NCI-H2029 (cell line): ENCODE data around the gene PRMT9.

Source experiments
- DNase-seq: peaks from one replicate; lab custom pipeline; 2025; lab: John Stamatoyannopoulos, UW

Gene PRMT9

DNA sequence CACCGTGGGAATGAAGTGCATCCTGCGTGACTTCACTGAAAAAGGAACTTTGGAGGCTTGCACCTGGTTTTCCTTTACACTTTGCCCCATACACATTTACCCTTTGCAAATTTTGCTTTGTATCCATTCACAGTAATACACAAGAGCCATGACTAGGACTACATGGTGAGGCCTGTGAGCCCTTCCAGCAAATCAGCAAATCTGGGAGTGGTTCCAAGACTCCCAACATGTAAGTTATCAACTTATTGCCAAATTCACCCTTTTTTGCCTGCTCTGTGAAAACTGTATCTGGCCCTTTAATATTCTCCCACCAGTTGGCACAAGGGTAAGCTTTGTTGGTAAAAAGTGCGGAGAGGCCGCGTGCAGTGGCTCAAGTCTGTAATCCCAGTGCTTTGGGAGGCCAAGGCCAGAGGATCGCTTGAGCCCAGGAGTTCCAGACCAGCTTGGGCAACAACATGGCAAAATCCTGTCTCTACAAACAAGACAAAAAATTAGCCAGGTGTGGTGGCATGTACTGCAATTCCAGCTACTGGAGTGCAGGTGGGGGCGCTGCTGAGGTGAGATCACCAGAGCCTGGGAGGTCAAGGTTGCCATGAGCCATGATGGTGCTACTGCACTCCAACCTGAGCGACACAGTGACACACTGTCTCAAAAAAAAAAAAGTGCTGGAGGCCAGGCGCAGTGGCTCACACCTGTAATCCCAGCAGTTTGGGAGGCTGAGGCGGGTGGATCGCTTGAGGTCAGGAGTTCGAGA lies 5.0 kb downstream of the PRMT9 start:
- DNase-seq = no peak

DNA sequence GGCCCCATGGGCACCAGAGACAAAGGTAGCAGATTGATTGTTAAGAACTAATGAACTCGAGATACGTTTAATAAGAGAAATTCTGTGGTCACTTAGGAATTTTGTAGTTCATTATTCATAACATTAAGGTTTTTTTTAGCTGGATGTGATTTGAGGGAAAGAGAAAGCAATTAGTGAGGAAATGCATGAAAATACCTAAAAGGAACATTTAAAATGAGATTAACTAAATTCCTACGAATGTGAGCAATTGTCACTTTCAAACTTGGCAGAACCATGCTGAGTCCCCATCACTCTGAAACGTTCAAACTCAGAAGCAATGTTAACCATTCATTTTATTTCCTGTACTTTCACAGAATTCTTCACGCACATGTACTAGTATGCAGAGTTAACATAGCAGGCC lies 5.9 kb downstream of the PRMT9 start:
- DNase-seq = no peak

DNA sequence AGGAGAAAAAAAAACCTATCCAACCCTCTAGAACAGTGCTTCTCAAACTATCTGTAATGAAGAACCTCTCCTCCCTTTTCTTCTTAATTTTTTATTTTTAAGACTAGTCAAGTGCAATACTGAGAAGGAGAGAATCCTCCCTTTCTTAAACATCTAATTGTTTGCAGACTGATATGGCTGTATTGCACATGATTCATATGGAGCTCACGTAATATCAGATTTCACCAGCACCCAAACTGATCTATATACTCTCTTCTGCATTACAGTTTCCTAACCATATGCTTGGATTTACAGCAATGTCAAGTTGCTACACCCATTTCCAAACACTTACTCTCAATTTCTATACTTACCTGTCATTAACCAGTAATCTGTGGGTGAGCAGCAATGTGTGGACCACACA lies 9.5 kb downstream of the PRMT9 start:
- DNase-seq = no peak

DNA sequence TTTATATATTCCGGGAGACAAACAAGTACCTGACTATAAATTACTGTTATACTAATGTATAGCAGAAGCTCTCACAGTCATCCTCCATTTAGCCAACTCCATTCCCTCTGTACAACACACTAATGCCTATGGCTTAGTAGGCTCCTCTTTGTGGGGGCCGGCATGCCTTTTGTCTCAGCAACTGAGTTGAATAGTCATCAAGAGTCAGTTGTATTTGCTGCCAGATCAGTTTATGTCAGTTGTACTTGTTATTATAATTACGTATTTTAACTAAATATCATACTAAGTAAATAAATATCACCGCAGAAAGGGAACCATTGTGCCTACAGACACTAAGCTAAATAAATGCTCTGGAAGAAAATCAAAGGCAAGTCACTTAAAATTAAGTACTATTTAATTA lies 9.9 kb downstream of the PRMT9 start:
- no peak for DNase-seq

DNA sequence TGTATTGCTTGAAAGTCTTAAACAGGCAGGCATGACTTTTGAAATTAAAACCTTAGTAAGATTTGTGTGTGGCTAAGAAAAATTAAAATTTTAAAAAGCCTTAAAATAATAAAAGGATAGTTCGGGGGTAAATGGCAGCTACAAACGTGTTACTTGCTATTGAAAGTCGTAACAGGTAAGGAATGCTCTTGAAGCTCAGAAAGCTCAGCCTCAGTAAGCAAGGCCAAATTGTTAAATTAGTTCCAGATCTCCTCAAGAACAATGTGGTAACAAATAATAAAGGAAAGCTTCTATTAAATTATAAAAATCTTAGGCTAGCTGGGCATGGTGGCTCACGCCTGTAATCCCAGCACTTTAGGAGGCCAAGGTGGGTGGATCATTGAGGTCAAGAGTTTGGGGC lies 25.5 kb downstream of the PRMT9 start:
- DNase-seq = no peak

DNA sequence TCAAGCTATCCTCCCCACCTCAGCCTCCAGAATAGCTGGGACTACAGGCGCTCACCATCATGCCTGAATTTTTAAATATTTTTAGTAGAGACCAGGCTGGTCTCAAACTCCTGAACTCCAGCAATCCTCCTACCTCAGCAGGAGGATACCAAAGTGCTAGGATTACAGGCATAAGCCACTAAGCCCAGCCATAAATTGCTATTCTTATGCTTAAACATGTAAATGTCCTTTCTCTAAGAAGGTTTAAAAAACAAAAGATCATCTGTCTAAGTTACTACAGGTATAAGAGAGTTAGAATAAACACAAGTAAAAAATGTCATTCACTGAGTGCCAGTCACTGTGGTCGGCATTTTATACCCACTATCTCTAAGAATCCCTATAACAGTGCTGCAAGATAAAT lies 28.3 kb downstream of the PRMT9 start:
- no peak for DNase-seq

DNA sequence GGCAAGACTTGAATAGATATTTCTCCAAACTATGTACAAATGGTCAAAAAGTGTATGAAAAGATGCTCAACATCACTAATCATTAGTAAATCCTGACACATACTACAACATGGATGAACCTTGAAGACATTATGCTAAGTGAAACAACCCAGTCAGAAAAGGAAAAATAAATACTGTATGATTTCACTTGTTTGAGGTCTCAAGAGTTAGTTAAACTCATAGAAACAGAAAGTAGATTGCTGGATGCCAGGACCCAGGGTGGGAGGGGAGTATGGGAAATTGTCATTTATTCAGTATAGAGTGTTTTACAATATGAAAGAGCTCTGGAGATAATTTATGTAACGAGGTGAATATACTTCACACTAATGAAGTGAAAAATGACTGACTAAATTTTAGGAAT lies 32.4 kb downstream of the PRMT9 start:
- DNase-seq = no peak

DNA sequence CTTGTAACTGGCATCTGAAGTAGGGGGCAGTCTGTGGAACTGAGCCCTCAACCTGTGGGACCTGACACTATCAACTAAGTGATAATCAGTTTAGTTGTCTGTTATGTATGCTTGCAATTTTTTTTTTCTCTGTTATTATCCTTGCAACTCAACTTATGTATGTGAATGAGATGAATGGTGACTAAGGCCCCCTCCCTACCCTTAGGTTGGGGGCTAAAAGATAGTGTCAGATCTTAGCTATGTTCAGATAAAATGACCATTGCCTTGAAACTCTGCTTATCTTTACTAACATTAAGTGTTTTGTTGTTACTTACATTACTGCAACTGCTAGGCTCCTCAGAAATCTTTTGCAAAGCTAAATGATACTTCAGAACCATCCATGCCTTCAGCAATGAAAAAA lies 35.3 kb downstream of the PRMT9 start:
- DNase-seq = no peak

DNA sequence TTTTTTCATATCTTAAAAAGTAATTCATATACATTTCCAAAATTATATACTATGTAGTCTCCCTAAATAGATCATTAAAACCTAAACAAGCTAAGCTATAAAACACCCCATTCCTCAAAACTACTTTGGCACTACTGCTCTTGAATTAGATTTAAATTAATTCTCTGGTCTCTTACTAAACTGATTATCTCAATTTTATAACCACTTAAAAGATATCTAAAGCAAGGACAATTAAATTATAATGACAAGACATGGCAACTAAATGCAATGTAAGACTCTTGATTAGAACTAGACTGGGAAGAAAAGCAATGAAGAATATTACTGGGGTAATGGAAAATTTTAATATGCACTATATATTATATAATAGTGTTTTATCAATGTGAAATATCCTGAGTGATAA lies 38.9 kb downstream of the PRMT9 start:
- DNase-seq = no peak

DNA sequence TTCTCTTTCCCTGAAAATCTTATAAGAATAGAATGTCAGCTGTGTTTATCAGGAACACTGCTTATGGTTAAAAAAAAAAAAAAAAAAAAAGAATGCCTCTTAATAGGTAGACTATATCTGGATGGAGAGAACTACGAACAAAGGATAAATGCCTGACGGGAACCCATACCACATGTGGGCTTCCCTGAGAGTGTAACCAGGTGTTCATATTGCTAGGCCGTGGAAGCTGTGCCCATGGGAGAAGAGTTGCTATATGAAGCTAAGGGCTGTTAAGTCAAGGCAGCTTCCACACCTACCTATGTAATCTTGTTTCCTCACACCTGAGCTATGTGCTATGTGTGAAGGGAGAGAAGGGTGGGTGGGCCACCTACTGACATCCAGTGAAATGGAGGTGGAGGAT lies 39.5 kb downstream of the PRMT9 start:
- DNase-seq = no peak

DNA sequence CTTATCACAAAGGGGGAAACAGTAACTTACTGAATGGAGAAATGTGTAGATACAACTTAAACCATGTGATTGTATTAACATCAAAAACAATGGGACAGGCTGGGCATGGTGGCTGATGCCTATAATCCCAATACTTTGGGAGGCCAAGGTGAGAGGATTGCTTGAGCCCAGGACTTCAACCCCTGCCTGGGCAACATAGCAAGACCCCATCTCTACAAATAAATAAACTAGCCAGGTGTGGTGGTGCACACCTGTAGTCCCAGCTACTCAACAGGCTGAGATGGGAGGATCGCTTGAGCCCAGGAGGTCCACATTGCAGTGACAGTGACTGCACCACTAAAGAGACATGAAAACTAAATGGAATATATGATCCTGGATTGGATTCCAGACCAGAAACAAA lies 40.3 kb downstream of the PRMT9 start:
- DNase-seq = no peak

DNA sequence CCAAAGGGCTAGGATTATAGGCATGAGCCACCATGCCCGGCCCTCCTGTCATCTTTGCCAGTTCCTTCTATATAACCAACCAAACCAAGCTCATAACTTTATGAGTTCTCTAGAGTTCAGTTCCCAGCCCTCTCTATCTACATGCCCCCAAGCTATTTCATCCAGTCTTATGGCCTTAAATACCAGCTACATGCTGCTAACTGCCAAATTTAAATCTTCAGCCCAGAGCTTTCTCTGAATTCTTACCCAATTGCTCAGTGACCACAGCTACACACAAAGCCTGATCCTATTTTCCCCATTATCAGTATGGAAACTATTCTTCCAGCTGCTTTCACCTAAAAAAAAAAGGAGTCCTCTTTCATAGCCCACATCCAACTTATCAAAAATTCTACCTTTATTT lies 43.6 kb downstream of the PRMT9 start:
- no peak for DNase-seq

DNA sequence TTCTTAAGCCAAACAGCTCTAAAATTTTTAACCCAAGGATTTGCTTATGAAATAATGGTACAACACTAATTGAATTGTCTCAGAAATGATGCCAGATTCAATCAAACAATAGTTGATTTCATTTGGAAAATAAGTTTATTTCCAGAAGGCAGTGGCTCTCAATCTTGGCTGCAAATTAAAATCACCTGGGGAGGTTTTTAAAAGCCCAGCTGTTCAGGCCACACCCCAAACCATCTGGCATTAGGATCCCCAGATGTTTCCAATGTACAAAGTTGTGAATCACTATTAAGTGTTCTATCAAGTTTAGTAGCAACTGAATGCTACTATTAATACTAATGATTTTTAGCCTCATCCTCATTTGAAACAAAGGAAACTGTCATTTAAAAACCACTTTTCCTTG lies 44.6 kb downstream of the PRMT9 start:
- no peak for DNase-seq

DNA sequence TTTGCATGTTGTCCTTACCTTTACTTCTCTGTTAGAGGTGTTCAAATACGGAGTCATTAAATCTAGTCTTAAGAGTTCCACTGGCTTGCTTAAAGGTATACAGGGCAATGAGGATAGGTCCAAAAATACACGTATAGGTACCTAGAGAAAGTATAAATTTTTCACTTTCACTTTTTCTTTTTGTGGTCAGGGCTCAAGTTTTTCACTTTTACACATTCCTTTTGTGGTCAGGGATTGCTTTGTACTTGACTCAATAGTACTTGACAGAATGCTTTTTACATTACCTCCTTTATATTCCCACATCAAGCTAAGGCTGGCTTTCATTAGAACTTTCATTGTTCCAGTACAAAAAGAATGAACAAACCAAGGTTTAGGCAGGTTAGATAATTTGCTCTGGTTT lies 45.0 kb downstream of the PRMT9 start:
- no peak for DNase-seq

DNA sequence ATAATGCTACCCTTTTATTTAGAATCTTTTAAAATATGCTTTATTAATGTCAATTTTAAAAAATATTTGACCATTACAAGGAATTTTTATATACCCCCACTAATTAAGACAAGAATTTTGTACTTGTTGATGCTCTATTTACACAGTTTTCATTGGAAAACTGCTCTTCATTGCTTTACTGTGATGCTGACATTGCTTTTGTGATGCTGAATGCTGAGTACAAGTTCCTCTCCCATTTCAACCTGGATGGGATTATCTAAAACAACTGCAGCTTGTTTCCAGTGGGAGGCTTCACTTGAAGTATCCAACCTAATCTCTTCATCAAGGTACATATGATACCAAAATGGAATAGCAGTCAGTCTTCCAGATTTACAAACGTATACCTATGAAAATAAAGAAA lies 45.6 kb downstream of the PRMT9 start:
- no peak for DNase-seq

DNA sequence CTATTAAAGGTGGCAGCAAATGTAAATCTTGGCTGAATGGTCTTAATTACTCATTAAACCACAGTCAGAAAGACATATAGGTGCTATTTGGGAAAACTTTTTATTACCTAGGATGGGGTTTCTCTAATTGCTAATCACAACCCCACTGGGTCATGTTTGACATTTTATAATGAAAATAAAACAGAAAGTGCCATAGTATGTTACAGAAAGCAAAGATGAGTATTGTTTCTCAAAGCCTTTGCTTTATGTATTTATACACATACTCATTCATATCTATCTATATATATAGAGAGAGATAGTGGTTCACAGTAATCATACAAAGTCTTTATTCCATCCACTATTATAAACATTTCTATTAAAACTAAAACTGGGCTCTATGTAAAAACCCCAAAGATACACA lies 48.6 kb downstream of the PRMT9 start:
- no peak for DNase-seq

DNA sequence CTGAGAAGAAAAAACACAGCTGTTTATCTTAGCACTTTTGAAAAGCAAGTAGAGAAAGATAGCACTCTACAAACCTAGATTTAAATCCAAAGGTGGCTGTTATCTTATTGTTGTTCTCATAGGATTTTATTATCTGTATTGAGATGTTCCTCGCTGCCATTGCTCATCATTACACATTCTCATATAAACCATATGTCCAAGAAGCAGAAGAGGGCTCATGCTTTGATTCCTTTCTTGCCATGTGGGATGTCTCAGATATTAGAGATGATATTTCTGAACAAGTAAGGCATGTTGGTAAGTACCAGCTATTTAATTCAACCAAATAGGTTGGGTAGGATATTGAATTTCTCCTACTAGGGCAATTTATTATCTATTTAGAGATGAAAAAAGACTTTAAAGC lies 50.3 kb downstream of the PRMT9 start:
- DNase-seq = no peak

DNA sequence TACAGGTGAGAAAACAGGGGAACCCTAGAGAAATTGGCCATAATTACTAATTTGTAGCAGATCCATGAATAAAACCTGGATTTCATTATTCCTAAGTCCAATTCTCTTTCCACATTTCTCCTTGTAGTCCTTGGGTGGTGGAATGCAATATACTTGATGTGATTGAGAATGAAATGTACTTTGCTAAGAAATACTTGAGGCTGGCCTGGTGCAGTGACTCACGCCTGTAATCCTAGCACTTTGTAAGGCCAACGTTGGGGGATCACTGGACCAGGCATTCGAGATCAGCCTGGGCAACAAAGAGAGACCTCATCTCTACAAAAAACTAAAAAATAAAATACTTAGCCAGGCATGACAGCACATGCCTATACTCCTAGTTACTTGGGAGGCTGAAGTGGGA lies 50.9 kb downstream of the PRMT9 start:
- no peak for DNase-seq

DNA sequence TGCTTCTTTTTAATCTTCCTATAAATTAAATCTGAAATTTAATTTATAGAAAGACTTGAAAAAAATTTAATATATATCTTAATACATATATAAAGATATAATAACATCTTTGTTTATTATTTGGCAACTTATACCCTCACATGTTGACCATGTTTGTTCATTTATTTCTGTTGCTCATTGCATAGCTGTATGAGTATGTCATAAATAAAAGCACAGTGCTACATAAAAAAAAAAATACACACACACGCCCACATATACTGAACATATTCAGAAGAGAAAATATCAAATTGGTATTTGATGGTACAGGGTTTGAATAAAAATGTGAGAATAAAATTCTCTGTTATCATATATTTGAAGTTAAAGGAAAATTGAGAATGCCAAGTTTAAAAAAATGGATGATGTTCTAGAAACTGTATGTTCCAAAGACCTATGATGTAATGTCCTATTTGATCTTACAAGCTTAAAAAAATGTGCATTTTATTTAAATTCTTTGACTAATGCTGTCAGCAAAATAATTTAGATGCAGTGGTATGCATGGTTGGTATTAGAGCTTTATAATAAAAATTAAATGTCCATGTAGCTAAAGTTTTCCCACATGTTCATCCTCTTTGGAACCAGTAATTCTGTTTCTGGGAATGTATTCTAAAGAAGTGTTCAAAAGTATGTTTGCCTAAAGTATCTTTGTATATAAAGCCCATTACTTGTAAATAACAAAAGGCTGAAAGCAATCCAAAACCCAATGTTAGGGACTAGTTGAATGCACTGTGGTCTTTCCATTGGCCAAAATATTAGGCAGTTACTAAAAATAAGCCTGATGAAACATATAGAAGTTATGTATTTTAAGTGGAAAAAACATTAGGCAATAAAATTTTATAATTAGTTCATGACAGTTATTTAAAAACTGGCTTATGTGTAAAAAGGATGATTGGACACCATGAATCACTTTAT lies 53.9 kb downstream of the PRMT9 start:
- DNase-seq = no peak

DNA sequence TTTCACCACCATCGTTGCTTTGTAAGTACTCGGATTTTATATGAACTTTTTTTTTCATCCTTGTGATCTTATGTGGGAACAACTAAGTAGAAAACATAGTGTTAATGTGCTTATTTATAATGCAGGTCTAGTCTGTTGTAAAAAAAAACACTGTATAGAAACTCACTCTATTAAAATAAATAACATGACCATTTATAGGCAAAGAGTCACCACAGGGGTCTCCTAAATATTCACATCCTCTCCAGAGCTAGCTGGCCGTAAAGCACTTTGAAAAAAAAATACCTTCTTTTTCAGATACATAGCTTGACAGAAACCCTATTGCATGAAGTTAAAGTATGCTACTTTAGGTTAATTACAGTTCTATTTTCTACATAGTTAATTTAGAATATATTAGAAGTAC lies 55.5 kb downstream of the PRMT9 start:
- DNase-seq = no peak

DNA sequence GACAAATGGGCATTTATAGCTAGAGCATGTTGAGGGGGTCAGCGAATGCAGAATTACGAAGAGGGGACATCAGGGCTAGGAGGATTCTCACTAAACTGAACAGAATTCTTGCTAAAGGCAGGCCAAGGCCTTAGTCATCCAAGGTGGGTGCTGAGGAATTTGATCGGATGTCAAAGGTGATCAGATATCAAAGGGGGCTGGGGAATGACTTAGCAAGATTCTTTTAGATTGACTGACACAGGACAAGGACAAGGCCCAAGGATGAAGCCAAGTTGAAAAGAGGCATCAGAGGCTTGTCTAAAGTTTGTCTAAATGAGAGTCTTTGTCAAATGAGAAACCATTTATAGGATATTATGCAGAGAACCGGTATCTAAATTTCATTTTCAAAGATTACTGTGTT lies 57.1 kb downstream of the PRMT9 start:
- DNase-seq = no peak

DNA sequence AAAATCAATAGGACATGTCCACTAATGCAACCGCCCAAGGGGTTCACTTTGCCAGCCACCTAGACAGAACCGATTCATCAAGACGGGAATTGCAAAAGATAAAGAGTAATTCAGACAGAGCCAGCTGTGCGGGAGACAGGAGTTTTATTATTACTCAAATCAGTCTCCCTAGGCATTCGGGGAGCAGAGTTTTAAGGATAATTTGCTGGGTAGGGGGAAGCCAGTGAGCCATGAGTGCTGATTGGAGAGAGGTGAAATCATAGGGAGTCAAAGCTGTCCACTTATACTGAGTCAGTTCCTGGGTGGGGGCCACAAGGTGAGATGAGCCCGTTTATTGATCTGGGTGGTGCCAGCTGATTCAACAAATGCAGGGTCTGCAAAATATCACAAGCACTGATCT lies 58.2 kb downstream of the PRMT9 start:
- no peak for DNase-seq

DNA sequence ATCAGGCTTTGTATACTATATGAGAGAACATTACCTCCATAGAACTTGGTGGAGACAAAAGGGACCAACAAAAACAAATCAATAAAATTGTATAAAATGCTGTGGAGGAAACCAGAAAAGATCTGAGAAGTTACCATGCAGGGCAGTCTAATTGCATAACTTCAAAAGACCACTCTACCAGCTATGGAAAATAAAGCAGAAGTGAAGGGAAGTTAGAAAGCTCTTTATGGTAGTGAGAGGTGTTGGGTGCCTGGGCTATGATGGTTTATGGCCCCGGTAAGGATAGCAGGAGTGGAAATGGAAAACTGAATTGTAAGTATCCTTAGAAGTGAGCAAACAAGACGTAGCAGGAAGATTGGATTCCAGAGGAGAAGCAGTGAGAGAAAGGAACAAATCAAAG lies 63.6 kb downstream of the PRMT9 start:
- no peak for DNase-seq
